ENCODE measurements around the gene HS3ST5.

Gene HS3ST5

DNA sequence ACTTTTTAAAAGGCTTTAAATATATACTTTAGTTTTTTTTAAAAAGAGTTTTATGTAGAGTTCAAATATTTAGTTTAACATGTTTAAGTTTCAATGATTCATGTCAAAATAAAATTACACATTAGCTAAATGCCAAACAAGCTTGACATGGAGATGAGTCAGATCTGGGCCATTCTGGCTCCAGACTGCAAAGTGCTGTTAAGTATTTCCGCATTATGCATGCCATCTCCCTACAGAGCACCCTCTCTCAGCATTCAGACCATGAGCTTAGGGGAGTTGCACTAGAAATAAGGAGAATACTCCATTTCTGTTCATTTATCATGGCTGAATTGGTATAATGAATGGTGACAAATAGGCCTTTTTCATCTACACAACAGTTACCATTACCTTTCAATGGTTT, 21.5 kb upstream of the HS3ST5 start:
- no peaks in the 10 kb centered on the region for H3K27me3 ChIP-seq (ENCODE audit: control insufficient read depth in 5 of 5, insufficient read depth in 4 of 5, low read length in 5 of 5)
- no peaks in the 10 kb centered on the region for H3K9me3 ChIP-seq (ENCODE audit: control insufficient read depth in 5 of 5, low read length in 5 of 5)
- no peak overlapping the region for H3K27ac ChIP-seq (ENCODE audit: low read depth, low read length)
- H3K4me1 ChIP-seq (ENCODE audit: control insufficient read depth in 5 of 5, insufficient read depth in 5 of 5, low read length in 5 of 5) = no peaks in the 10 kb centered on the region
- no peak overlapping the region for H3K4me3 ChIP-seq (ENCODE audit: low read depth in 1 of 5, low read length in 5 of 5)
- no peaks in the 10 kb centered on the region for H3K36me3 ChIP-seq (ENCODE audit: control insufficient read depth in 5 of 5, insufficient read depth in 5 of 5, low read length in 5 of 5)
- no peak overlapping the region for H3K9ac ChIP-seq (ENCODE audit: low read length in 5 of 5)

DNA sequence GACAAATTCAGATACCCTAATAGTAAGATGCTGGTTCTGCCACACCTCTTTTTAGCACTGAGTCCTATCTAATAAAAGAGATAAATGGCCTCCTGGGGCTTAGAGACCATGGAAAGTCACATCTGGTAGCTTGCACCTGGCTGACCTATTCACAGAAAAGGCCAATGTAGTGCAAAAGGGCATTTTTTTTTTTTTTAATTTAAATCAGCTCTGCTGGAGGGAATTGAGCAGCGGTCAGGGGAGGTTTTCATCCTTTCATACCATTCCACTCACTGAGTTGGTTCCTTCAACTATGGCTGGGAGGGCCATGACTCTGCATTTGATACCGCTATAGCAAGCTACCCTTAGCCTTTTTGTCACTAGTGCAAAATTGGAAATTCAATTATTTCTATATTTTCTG, 20.1 kb upstream of the HS3ST5 start:
- Histone ChIP-seq H3K27me3 (ENCODE audit: control insufficient read depth in 5 of 5, insufficient read depth in 4 of 5, low read length in 5 of 5) (no peaks in the 10 kb centered on the region), H3K36me3 (ENCODE audit: control insufficient read depth in 5 of 5, insufficient read depth in 5 of 5, low read length in 5 of 5) (no peaks in the 10 kb centered on the region), H3K27ac (ENCODE audit: low read depth, low read length) (no peak overlapping the region), H3K9me3 (ENCODE audit: control insufficient read depth in 5 of 5, low read length in 5 of 5) (no peaks in the 10 kb centered on the region), H3K9ac (ENCODE audit: low read length in 5 of 5) (no peak overlapping the region), H3K4me3 (ENCODE audit: low read depth in 1 of 5, low read length in 5 of 5) (no peak overlapping the region), H3K4me1 (ENCODE audit: control insufficient read depth in 5 of 5, insufficient read depth in 5 of 5, low read length in 5 of 5) (no peaks in the 10 kb centered on the region)

DNA sequence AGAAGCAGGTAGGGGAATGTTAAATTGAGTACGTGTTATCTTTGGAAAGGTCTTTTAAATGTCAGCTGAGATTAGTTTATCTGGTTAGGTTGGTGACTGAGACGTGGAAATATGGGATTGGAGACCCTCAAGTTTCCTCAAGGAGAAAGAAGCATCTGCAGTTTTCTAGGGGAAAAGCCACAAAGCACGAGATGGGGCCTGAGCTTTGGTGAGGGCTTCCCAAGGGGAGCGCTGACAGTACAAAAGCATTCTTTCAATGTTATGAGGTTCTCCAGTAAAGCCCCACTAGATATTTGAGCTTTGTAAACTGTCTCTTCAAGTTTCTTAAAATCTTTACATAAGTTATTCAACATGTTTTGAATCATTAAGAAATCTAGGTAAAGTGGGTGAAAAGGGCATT, 19.6 kb upstream of the HS3ST5 start:
- H3K36me3 ChIP-seq (ENCODE audit: control insufficient read depth in 5 of 5, insufficient read depth in 5 of 5, low read length in 5 of 5) = no peaks in the 10 kb centered on the region
- H3K9ac ChIP-seq (ENCODE audit: low read length in 5 of 5) = no peak overlapping the region
- H3K27ac ChIP-seq (ENCODE audit: low read depth, low read length) = no peak overlapping the region
- H3K4me1 ChIP-seq (ENCODE audit: control insufficient read depth in 5 of 5, insufficient read depth in 5 of 5, low read length in 5 of 5) = no peaks in the 10 kb centered on the region
- H3K9me3 ChIP-seq (ENCODE audit: control insufficient read depth in 5 of 5, low read length in 5 of 5) = no peaks in the 10 kb centered on the region
- H3K27me3 ChIP-seq (ENCODE audit: control insufficient read depth in 5 of 5, insufficient read depth in 4 of 5, low read length in 5 of 5) = no peaks in the 10 kb centered on the region
- no peak overlapping the region for H3K4me3 ChIP-seq (ENCODE audit: low read depth in 1 of 5, low read length in 5 of 5)

DNA sequence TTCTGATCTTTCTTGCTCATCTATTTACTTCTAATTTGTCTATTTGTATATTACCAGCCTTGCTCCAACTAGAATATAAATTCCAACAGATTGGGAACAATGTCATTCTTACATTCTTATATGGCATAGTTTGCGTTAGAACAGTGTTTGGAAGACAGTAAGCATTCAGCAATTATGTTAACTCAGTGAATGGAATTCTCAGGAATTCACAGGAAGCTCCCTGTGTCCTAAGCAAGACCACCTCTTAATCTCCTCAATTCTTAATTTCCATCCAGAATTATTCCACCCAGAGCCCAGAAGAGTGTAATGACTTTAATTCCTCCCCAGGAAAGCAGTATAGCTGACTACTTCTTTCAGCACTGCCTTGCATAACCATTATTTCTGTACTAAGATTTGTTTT, 18.2 kb upstream of the HS3ST5 start:
- Histone ChIP-seq H3K27me3 (ENCODE audit: control insufficient read depth in 5 of 5, insufficient read depth in 4 of 5, low read length in 5 of 5) (no peaks in the 10 kb centered on the region), H3K4me3 (ENCODE audit: low read depth in 1 of 5, low read length in 5 of 5) (no peak overlapping the region)

DNA sequence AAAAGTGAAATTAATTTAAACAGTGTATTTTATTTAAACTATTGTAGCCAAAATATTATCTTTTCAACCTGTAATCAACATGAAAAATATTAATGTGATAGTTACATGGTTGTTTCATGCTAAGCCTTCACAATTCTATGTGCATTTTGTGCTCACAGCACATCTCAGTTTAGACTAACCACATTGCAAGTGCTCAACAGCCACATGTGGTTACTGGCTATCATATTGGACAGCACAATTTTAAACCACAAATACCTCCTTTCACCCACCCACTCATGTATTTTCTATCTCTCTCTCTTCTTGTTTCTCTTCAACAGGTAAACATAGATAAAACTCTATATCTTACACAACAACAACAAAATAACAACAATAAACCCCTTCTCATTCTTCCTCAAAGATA, 12.5 kb upstream of the HS3ST5 start:
- Histone ChIP-seq H3K36me3 (ENCODE audit: control insufficient read depth in 5 of 5, insufficient read depth in 5 of 5, low read length in 5 of 5) (no peaks in the 10 kb centered on the region), H3K4me3 (ENCODE audit: low read depth in 1 of 5, low read length in 5 of 5) (no peak overlapping the region), H3K4me1 (ENCODE audit: control insufficient read depth in 5 of 5, insufficient read depth in 5 of 5, low read length in 5 of 5) (no peaks in the 10 kb centered on the region), H3K27me3 (ENCODE audit: control insufficient read depth in 5 of 5, insufficient read depth in 4 of 5, low read length in 5 of 5) (no peaks in the 10 kb centered on the region), H3K9ac (ENCODE audit: low read length in 5 of 5) (no peak overlapping the region), H3K9me3 (ENCODE audit: control insufficient read depth in 5 of 5, low read length in 5 of 5) (no peaks in the 10 kb centered on the region), H3K27ac (ENCODE audit: low read depth, low read length) (no peak overlapping the region)

More for the DNA sequence above, 18.2 kb upstream of the HS3ST5 start:
- Histone ChIP-seq H3K9ac (ENCODE audit: low read length in 5 of 5) (no peak overlapping the region), H3K4me1 (ENCODE audit: control insufficient read depth in 5 of 5, insufficient read depth in 5 of 5, low read length in 5 of 5) (no peaks in the 10 kb centered on the region), H3K27ac (ENCODE audit: low read depth, low read length) (no peak overlapping the region), H3K9me3 (ENCODE audit: control insufficient read depth in 5 of 5, low read length in 5 of 5) (no peaks in the 10 kb centered on the region), H3K36me3 (ENCODE audit: control insufficient read depth in 5 of 5, insufficient read depth in 5 of 5, low read length in 5 of 5) (no peaks in the 10 kb centered on the region)

DNA sequence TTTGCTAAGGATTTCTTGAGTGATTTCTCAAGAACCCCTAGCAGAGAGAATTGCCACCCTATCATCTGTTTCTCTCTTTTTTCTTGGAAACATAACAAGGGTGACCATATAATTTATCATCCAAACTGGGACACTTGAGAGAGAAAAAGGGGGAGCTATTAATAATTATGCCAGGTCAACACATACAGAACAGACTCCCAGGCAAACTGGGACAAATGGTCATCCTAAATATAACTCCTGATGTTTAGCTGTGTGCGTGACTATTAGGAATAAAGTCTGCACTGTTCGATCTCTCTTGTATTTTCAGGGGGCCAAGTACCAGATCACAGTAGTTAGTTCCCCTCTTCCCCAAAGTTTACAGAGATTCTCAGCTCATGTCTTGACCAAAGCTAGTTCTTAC, 11.7 kb upstream of the HS3ST5 start:
- H3K4me1 ChIP-seq (ENCODE audit: control insufficient read depth in 5 of 5, insufficient read depth in 5 of 5, low read length in 5 of 5) = no peaks in the 10 kb centered on the region
- no peak overlapping the region for H3K4me3 ChIP-seq (ENCODE audit: low read depth in 1 of 5, low read length in 5 of 5)
- H3K9me3 ChIP-seq (ENCODE audit: control insufficient read depth in 5 of 5, low read length in 5 of 5) = no peaks in the 10 kb centered on the region
- no peak overlapping the region for H3K27ac ChIP-seq (ENCODE audit: low read depth, low read length)
- H3K36me3 ChIP-seq (ENCODE audit: control insufficient read depth in 5 of 5, insufficient read depth in 5 of 5, low read length in 5 of 5) = no peaks in the 10 kb centered on the region
- no peak overlapping the region for H3K9ac ChIP-seq (ENCODE audit: low read length in 5 of 5)
- no peaks in the 10 kb centered on the region for H3K27me3 ChIP-seq (ENCODE audit: control insufficient read depth in 5 of 5, insufficient read depth in 4 of 5, low read length in 5 of 5)

DNA sequence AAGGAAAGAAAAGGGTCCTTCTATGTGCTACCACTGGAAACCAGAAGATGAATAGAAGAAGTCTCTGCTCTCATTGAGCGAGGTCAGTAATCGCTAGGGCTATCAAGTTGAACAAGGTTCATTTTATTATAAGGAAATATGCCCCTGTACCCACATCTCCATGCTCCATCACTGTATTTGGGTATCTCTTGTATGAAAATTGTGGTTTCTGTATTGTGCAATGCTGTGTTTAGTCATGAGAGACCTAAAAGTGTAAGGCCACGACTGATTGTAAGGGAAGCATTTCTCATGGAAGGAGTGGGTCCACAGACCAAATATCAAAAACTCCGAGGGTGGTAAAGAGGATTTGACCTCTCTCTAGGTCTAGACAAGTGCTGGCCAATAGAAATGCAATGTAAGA, 3.6 kb upstream of the HS3ST5 start:
- Histone ChIP-seq H3K4me3 (ENCODE audit: low read depth in 1 of 5, low read length in 5 of 5) (no peak overlapping the region), H3K27ac (ENCODE audit: low read depth, low read length) (no peak overlapping the region), H3K27me3 (ENCODE audit: control insufficient read depth in 5 of 5, insufficient read depth in 4 of 5, low read length in 5 of 5) (peaks cover 5 to 19% (median 12%) of the 10 kb centered on the region in 5 donors), H3K36me3 (ENCODE audit: control insufficient read depth in 5 of 5, insufficient read depth in 5 of 5, low read length in 5 of 5) (no peaks in the 10 kb centered on the region), H3K9me3 (ENCODE audit: control insufficient read depth in 5 of 5, low read length in 5 of 5) (no peaks in the 10 kb centered on the region), H3K9ac (ENCODE audit: low read length in 5 of 5) (no peak overlapping the region), H3K4me1 (ENCODE audit: control insufficient read depth in 5 of 5, insufficient read depth in 5 of 5, low read length in 5 of 5) (peaks cover 0 to 21% (median 19%) of the 10 kb centered on the region in 5 donors)

DNA sequence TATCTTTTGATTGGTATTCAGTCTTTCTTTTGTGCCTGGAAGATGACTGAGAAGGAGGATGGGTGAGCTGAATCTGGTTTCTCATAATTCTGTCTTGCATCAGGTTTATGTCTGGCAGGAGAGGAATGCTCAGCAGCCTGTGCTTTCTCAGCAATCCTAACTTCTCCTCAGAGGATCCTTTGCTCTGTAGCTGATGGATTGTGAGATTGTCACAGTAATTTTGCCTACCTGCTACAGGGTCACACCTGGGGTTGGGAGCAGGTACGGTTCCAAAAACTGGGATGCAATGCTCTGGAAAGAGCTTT, 2.1 kb upstream of the HS3ST5 start:
- peaks cover 5 to 23% (median 14%) of the 10 kb centered on the region in 5 donors for H3K27me3 ChIP-seq (ENCODE audit: control insufficient read depth in 5 of 5, insufficient read depth in 4 of 5, low read length in 5 of 5)
- no peak overlapping the region for H3K9ac ChIP-seq (ENCODE audit: low read length in 5 of 5)
- H3K36me3 ChIP-seq (ENCODE audit: control insufficient read depth in 5 of 5, insufficient read depth in 5 of 5, low read length in 5 of 5) = no peaks in the 10 kb centered on the region
- H3K4me1 ChIP-seq (ENCODE audit: control insufficient read depth in 5 of 5, insufficient read depth in 5 of 5, low read length in 5 of 5) = peaks cover 0 to 21% (median 19%) of the 10 kb centered on the region in 5 donors
- H3K27ac ChIP-seq (ENCODE audit: low read depth, low read length) = no peak overlapping the region
- H3K9me3 ChIP-seq (ENCODE audit: control insufficient read depth in 5 of 5, low read length in 5 of 5) = no peaks in the 10 kb centered on the region
- no peak overlapping the region for H3K4me3 ChIP-seq (ENCODE audit: low read depth in 1 of 5, low read length in 5 of 5)

DNA sequence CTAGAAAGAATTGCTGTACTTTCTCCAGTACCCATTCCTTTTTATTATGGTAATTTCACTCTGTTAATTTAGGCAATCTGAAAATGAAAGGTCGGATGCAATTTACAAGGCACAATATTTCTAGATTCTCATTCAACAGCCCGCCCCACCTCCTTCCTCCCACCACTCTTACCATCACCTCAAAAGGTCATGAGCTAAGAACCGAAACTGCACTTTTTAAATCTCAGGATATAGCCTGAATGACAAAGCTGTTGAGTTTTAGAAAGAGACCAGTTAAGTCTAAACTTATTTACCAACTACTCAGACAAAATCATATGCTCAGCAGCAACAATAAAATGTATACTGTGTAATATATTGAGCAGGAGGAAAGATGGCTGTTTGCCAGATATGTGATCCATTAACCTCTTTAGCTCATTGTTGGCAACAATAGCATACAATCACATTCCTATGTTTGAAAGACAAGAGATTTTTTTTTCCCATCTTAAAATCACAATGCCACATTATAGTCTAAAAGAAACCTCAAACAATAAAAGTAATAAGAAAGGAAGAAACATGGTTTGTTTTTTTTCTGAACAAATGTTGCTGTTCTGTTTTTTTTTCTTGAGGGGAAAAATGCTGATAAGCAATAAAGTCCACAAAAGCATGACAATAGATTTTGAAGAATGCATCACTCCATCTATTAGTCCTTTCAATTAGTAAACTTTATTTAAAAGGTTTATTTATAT, 1.6 kb upstream of the HS3ST5 start:
- Histone ChIP-seq H3K9me3 (ENCODE audit: control insufficient read depth in 5 of 5, low read length in 5 of 5) (no peaks in the 10 kb centered on the region), H3K4me1 (ENCODE audit: control insufficient read depth in 5 of 5, insufficient read depth in 5 of 5, low read length in 5 of 5) (peaks cover 0 to 21% (median 19%) of the 10 kb centered on the region in 5 donors), H3K9ac (ENCODE audit: low read length in 5 of 5) (no peak overlapping the region), H3K27me3 (ENCODE audit: control insufficient read depth in 5 of 5, insufficient read depth in 4 of 5, low read length in 5 of 5) (peaks cover 5 to 23% (median 14%) of the 10 kb centered on the region in 5 donors), H3K4me3 (ENCODE audit: low read depth in 1 of 5, low read length in 5 of 5) (no peak overlapping the region), H3K36me3 (ENCODE audit: control insufficient read depth in 5 of 5, insufficient read depth in 5 of 5, low read length in 5 of 5) (no peaks in the 10 kb centered on the region), H3K27ac (ENCODE audit: low read depth, low read length) (no peak overlapping the region)

DNA sequence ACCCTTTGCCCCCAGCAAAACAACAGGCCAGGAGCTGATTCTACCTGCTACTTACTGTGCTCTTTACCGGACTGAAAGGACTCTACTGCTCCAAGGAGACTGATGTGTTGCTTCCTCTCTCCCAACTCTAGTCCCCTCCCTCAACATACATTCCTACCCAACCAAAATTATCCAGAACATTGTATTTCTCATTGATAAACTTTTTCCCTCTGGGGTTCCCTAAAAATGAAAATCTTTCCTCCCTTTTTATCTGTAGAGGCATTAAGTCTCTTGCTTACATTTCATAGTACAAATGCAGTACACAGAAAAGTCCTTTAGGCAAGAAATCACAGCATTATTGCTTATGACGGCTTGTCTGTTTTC, 940 bp upstream of the HS3ST5 start:
- Histone ChIP-seq H3K9me3 (ENCODE audit: control insufficient read depth in 5 of 5, low read length in 5 of 5) (no peaks in the 10 kb centered on the region), H3K27ac (ENCODE audit: low read depth, low read length) (no peak overlapping the region), H3K27me3 (ENCODE audit: control insufficient read depth in 5 of 5, insufficient read depth in 4 of 5, low read length in 5 of 5) (peaks cover 5 to 23% (median 14%) of the 10 kb centered on the region in 5 donors), H3K36me3 (ENCODE audit: control insufficient read depth in 5 of 5, insufficient read depth in 5 of 5, low read length in 5 of 5) (no peaks in the 10 kb centered on the region), H3K9ac (ENCODE audit: low read length in 5 of 5) (no peak overlapping the region), H3K4me3 (ENCODE audit: low read depth in 1 of 5, low read length in 5 of 5) (peak overlapping the region in 4 of 5 donors; percentile 55 to 80 (median 63)), H3K4me1 (ENCODE audit: control insufficient read depth in 5 of 5, insufficient read depth in 5 of 5, low read length in 5 of 5) (peaks cover 0 to 21% (median 19%) of the 10 kb centered on the region in 5 donors)
